Measurements from ENCODE around the gene UNC5B.

The UNC5B gene

DNA sequence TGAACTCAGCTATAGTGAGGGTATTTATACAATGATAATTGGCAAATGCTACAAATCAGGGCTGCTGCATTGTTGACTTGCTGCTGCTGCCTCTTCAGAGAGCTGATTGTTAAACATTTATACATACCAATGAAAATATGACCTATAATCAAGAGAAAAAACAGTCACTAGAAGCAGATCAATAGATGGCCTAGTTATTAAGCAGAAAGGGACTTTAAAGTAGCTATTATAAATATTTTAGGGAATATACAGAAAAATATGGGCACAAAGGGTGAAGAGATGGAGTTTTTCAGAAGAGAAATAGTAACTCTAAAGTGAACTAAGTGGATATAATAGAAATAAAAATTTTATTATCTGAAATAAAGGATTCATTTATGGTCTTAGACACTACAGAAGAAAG is 14.4 kb upstream of the UNC5B start:
- TF ChIP-seq ZFX (IDR thresholded peaks at IDR 0.05) = no peak
- TF ChIP-seq, protein P1, sequence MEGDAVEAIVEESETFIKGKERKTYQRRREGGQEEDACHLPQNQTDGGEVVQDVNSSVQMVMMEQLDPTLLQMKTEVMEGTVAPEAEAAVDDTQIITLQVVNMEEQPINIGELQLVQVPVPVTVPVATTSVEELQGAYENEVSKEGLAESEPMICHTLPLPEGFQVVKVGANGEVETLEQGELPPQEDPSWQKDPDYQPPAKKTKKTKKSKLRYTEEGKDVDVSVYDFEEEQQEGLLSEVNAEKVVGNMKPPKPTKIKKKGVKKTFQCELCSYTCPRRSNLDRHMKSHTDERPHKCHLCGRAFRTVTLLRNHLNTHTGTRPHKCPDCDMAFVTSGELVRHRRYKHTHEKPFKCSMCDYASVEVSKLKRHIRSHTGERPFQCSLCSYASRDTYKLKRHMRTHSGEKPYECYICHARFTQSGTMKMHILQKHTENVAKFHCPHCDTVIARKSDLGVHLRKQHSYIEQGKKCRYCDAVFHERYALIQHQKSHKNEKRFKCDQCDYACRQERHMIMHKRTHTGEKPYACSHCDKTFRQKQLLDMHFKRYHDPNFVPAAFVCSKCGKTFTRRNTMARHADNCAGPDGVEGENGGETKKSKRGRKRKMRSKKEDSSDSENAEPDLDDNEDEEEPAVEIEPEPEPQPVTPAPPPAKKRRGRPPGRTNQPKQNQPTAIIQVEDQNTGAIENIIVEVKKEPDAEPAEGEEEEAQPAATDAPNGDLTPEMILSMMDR (conservative IDR thresholded peaks at IDR 0.05) = no peak
- H3K27ac ChIP-seq = no peak overlapping the region

DNA sequence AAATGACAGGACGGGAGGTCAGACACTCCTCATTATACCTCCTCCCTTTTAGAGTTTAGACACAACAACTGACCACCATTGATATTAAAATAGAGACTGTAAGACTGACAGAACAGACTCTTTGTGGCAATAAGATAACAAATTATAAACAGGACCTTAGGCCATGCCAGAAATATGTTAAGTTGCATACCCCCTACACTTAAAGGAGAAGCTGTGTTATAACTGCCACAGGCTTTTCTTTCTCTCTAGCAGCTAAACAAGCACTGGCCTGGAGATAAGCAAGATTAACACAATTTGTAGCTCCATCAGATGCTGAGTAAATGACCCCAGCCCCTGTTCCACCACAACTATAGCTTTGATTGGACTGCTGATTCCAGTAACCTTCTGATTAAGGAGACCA is 10.5 kb upstream of the UNC5B start:
- TF ChIP-seq, protein P1 (conservative IDR thresholded peaks at IDR 0.05) = no peak
- TF ChIP-seq ZFX (IDR thresholded peaks at IDR 0.05) = no peak
- no peak overlapping the region for H3K27ac ChIP-seq

DNA sequence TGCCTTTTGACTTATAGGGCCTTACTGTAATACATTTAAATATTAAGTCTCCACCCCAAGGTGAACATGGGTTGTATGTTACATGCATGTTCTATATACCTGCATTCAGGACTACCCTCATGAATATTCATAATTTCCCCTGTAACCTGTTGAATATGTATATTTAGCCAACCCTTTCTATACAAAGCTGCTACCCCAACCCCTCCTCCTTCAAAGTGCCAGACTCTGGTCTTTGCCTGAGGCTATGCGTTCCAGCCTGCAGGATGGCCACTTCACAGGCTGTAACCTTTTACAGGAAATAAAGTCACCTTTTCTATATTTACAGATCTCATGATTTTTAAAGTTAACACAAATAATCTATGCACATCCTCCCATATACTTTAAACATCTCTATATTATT is 10.1 kb upstream of the UNC5B start:
- no peak overlapping the region for H3K27ac ChIP-seq
- TF ChIP-seq ZFX (IDR thresholded peaks at IDR 0.05) = no peak
- TF ChIP-seq, protein P1 (conservative IDR thresholded peaks at IDR 0.05) = no peak

DNA sequence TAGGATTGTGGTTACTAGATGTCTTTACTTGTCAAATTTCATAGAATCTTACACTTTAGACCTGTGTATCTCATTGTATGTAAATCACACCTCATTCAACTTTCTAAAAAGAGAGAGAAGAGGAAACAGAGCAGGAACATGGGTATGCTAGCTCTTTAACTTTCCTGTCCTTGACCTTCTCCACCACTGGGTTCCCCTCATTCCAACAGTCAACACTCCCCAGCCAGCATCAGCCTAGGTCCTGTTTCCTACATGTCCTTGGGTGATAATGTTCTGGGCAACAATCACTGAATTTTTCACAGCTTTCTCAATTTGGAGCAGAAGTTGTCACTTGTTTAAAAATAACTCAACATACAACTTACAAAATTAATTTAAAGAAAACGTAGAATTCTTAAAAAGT is 9.2 kb upstream of the UNC5B start:
- TF ChIP-seq, protein P1 (conservative IDR thresholded peaks at IDR 0.05) = no peak
- no peak for TF ChIP-seq ZFX (IDR thresholded peaks at IDR 0.05)
- no peak overlapping the region for H3K27ac ChIP-seq

DNA sequence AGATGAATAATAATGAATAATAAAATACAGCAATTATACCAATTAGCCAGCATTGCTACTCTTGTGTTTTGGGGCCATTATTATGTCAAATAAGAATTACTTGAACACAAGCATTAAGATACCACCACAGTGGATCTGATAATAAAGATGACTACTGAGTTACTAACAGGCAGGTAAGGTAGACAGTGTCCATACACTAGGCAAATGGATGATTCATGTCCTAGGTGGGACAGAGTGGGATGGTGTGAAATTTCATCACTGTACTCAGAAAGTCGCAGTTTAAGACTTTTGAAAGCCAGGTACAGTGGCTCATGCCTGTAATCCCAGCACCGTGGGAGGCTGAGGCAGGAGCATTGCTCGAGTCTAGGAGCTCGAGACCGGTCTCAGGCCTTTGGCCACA is 8.7 kb upstream of the UNC5B start:
- TF ChIP-seq ZFX (IDR thresholded peaks at IDR 0.05) = no peak
- TF ChIP-seq, protein P1 (conservative IDR thresholded peaks at IDR 0.05) = no peak
- no peak overlapping the region for H3K27ac ChIP-seq

DNA sequence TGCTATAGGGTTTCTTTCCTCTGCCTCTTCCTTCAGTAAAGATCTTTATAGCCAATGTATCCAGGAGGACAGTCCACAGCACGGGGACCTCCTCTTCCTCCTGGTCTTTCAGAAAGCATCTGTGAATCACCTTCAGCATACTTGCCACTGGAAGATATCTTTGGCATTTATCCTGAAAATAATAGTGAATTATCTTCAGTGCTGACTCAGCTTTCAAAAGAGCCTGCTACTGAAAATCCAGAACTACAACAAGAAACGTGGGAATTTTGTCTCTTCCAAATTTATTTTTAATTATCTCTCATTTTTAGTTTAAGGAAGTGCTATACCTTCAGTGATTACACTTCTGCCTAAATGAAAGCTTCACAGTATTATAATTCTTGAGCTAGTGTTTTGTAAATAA is 7.6 kb upstream of the UNC5B start:
- H3K27ac ChIP-seq = no peak overlapping the region
- TF ChIP-seq, protein P1 (conservative IDR thresholded peaks at IDR 0.05) = no peak
- TF ChIP-seq ZFX (IDR thresholded peaks at IDR 0.05) = no peak

DNA sequence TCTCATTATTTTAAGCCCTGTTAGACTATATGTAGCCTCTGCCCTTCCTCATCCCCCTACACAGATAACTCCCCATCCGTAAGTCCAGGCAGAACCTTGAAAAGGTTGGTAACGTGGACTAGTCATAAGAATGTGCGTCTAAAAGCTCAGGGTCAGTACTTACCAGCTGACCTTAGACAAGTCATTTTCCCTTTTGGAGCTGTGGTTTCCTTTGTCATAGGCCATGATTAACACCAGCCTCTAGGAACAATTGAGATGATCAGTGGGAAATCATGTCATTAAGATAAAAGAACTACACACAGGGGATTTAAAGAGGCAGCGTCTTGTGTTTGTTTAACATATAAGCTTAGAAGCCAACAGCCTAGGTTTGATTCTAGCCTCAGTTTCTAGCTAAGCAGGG is 6.9 kb upstream of the UNC5B start:
- no peak overlapping the region for H3K27ac ChIP-seq
- no peak for TF ChIP-seq ZFX (IDR thresholded peaks at IDR 0.05)
- TF ChIP-seq, protein P1 (conservative IDR thresholded peaks at IDR 0.05) = no peak
